ENCODE data around the gene TBRG1. TPM values are rescaled to one million over a fixed set of nuclear protein-coding genes. Genes with fewer than 3 reads are reported as not detected.

TBRG1 gene
- polyA plus RNA-seq, 3 donors = 39.7 to 84.7 (median 43.5) TPM

- intact Hi-C loops (cut with micrococcal nuclease) = no loop called here
- Histone ChIP-seq H3K27ac (ENCODE audit: low read depth in 1 of 2, low read length in 2 of 2) (no peak overlapping the region), H3K36me3 (replicated peaks in 1 of 2; ENCODE audit: control insufficient read depth in 1 of 2, insufficient read depth in 2 of 2, low read length in 2 of 2) (peaks cover 70 to 83% of the 10 kb centered on the region in 2 donors), H4K20me1 (ENCODE audit: insufficient read depth, low read length) (peaks cover 9% of the 10 kb centered on the region), H3K79me2 (ENCODE audit: insufficient read depth, low read length) (no peaks in the 10 kb centered on the region), H3K9ac (ENCODE audit: insufficient read depth, low read length, poor library complexity, severe bottlenecking) (no peak overlapping the region), H3K4me3 (replicated peaks in 1 of 3; ENCODE audit: low read depth in 2 of 3, low read length in 3 of 3) (no peak overlapping the region), H3K4me1 (ENCODE audit: control insufficient read depth in 1 of 2, insufficient read depth in 2 of 2, low read length in 2 of 2) (no peaks in the 10 kb centered on the region), H3K4me2 (replicated peaks; ENCODE audit: extremely low read depth, low read length, poor library complexity, severe bottlenecking) (no peak overlapping the region), H3K27me3 (ENCODE audit: control insufficient read depth in 2 of 2, insufficient read depth in 2 of 2, low read length in 2 of 2) (no peaks in the 10 kb centered on the region), H2AFZ (ENCODE audit: insufficient read depth, low read depth, low read length, poor library complexity, severe bottlenecking) (no peak overlapping the region), H3K9me3 (replicated peaks in 1 of 2; ENCODE audit: control insufficient read depth in 1 of 2, insufficient read depth in 1 of 2, low read length in 2 of 2) (peaks cover 0 to 3% of the 10 kb centered on the region in 2 donors)
- Mint-ChIP-seq H3K27me3 (ENCODE audit: low read depth in 3 of 3) (no peaks in the 10 kb centered on the region), H3K36me3 (peaks cover 67 to 79% of the 10 kb centered on the region in 2 donors), H3K9me3 (peaks cover 0 to 7% (median 2%) of the 10 kb centered on the region in 7 donors), H3K4me1 (no peaks in the 10 kb centered on the region), H3K27ac (no peak overlapping the region), H3K4me3 (no peak overlapping the region)
- WGBS (ENCODE audit: insufficient coverage) = 94% methylated on average over 2 of the region's 3 CpGs
- DNase-seq = no peak
- TF ChIP-seq, protein P1, sequence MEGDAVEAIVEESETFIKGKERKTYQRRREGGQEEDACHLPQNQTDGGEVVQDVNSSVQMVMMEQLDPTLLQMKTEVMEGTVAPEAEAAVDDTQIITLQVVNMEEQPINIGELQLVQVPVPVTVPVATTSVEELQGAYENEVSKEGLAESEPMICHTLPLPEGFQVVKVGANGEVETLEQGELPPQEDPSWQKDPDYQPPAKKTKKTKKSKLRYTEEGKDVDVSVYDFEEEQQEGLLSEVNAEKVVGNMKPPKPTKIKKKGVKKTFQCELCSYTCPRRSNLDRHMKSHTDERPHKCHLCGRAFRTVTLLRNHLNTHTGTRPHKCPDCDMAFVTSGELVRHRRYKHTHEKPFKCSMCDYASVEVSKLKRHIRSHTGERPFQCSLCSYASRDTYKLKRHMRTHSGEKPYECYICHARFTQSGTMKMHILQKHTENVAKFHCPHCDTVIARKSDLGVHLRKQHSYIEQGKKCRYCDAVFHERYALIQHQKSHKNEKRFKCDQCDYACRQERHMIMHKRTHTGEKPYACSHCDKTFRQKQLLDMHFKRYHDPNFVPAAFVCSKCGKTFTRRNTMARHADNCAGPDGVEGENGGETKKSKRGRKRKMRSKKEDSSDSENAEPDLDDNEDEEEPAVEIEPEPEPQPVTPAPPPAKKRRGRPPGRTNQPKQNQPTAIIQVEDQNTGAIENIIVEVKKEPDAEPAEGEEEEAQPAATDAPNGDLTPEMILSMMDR (IDR thresholded peaks at IDR 0.05) = no peak
Measured at GRCh38 chr11:124635932-124636331, 13.3 kb downstream of the TBRG1 start.

DNA sequence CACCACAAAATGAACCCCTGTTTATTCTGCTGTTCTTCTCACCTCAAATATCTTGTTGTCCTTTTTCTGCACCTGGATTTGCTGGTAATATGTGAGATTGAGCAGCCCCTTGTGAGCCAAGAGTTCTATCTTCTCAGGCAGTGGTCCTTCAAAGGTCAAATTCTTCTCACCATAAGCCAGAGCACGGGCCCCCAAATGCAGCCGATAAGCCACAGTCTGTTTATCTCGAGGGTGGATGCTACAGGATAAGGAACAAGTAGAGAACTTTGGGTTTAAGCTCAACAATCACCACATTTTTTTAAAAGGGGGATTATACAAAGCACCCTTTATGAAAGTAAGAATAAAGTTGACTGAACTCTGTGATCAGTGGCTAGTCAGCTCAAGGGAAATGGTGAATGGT lies 15.8 kb downstream of the TBRG1 start:
- Histone ChIP-seq H3K27me3 (ENCODE audit: control insufficient read depth in 2 of 2, insufficient read depth in 2 of 2, low read length in 2 of 2) (no peaks in the 10 kb centered on the region), H3K79me2 (ENCODE audit: insufficient read depth, low read length) (no peaks in the 10 kb centered on the region), H3K27ac (ENCODE audit: low read depth in 1 of 2, low read length in 2 of 2) (no peak overlapping the region), H3K9me3 (replicated peaks in 1 of 2; ENCODE audit: control insufficient read depth in 1 of 2, insufficient read depth in 1 of 2, low read length in 2 of 2) (peaks cover 0 to 3% of the 10 kb centered on the region in 2 donors), H3K4me3 (replicated peaks in 1 of 3; ENCODE audit: low read depth in 2 of 3, low read length in 3 of 3) (no peak overlapping the region), H3K4me2 (replicated peaks; ENCODE audit: extremely low read depth, low read length, poor library complexity, severe bottlenecking) (no peak overlapping the region), H2AFZ (ENCODE audit: insufficient read depth, low read depth, low read length, poor library complexity, severe bottlenecking) (no peak overlapping the region), H3K9ac (ENCODE audit: insufficient read depth, low read length, poor library complexity, severe bottlenecking) (no peak overlapping the region), H3K36me3 (replicated peaks in 1 of 2; ENCODE audit: control insufficient read depth in 1 of 2, insufficient read depth in 2 of 2, low read length in 2 of 2) (peaks cover 44 to 57% of the 10 kb centered on the region in 2 donors), H4K20me1 (ENCODE audit: insufficient read depth, low read length) (no peaks in the 10 kb centered on the region), H3K4me1 (ENCODE audit: control insufficient read depth in 1 of 2, insufficient read depth in 2 of 2, low read length in 2 of 2) (no peaks in the 10 kb centered on the region)
- Mint-ChIP-seq H3K27ac (no peak overlapping the region), H3K4me1 (no peaks in the 10 kb centered on the region), H3K36me3 (peaks cover 42 to 53% of the 10 kb centered on the region in 2 donors), H3K9me3 (peaks cover 0 to 7% (median 2%) of the 10 kb centered on the region in 7 donors), H3K4me3 (no peak overlapping the region), H3K27me3 (ENCODE audit: low read depth in 3 of 3) (peaks cover 0 to 2% (median 0%) of the 10 kb centered on the region in 3 donors)
- DNase-seq = no peak
- TF ChIP-seq, protein P1 (IDR thresholded peaks at IDR 0.05) = no peak
- WGBS (ENCODE audit: insufficient coverage) = no CpG with 5 or more reads among the region's 3 CpGs
- intact Hi-C loops (cut with micrococcal nuclease) = no loop called here
